Measurements from ENCODE around the gene CNN2.

Gene CNN2

GRCh38 chr19:1016647-1017114 lies 9.7 kb upstream of the CNN2 start:
- no peak overlapping the region; the same call in 1 of the 2 replicates for H3K4me3 ChIP-seq (ENCODE audit: low read depth, low read length)
- no peak for DNase-seq (ENCODE audit: low read depth)
- TF ChIP-seq CTCF (IDR thresholded peaks at IDR 0.05; ENCODE audit: control insufficient read depth, extremely low read depth, insufficient read depth), result no peak

- H3K4me3 ChIP-seq (ENCODE audit: low read depth, low read length), result peak overlapping the region; percentile 8; the same call in 1 of the 2 replicates
- no peak for DNase-seq (ENCODE audit: low read depth)
- no peak for TF ChIP-seq CTCF (IDR thresholded peaks at IDR 0.05; ENCODE audit: control insufficient read depth, extremely low read depth, insufficient read depth)
Measured at GRCh38 chr19:1017115-1017905, 9.1 kb upstream of the CNN2 start.

- TF ChIP-seq CTCF (IDR thresholded peaks at IDR 0.05; ENCODE audit: control insufficient read depth, extremely low read depth, insufficient read depth), result no peak
- H3K4me3 ChIP-seq (ENCODE audit: low read depth, low read length), result no peak overlapping the region
- DNase-seq (ENCODE audit: low read depth), result no peak
Measured at GRCh38 chr19:1017906-1018305, 8.5 kb upstream of the CNN2 start.

- DNase-seq (ENCODE audit: low read depth), result no peak
- no peak for TF ChIP-seq CTCF (IDR thresholded peaks at IDR 0.05; ENCODE audit: control insufficient read depth, extremely low read depth, insufficient read depth)
- H3K4me3 ChIP-seq (ENCODE audit: low read depth, low read length), result peak overlapping the region; percentile 89; the same call in 1 of the 2 replicates
Measured at GRCh38 chr19:1018393-1018792, 8.0 kb upstream of the CNN2 start.

GRCh38 chr19:1018932-1019615 lies 7.3 kb upstream of the CNN2 start:
- no peak for TF ChIP-seq CTCF (IDR thresholded peaks at IDR 0.05; ENCODE audit: control insufficient read depth, extremely low read depth, insufficient read depth)
- peak overlapping the region; percentile 89 for H3K4me3 ChIP-seq (ENCODE audit: low read depth, low read length)

GRCh38 chr19:1019616-1019961 lies 6.8 kb upstream of the CNN2 start:
- DNase-seq (ENCODE audit: low read depth), result no peak
- no peak for TF ChIP-seq CTCF (IDR thresholded peaks at IDR 0.05; ENCODE audit: control insufficient read depth, extremely low read depth, insufficient read depth)
- peak overlapping the region; percentile 89 for H3K4me3 ChIP-seq (ENCODE audit: low read depth, low read length)

More at GRCh38 chr19:1018932-1019615, 7.3 kb upstream of the CNN2 start:
- DNase-seq (ENCODE audit: low read depth), result no peak
